ENCODE measurements around the gene ARL15.

DNA sequence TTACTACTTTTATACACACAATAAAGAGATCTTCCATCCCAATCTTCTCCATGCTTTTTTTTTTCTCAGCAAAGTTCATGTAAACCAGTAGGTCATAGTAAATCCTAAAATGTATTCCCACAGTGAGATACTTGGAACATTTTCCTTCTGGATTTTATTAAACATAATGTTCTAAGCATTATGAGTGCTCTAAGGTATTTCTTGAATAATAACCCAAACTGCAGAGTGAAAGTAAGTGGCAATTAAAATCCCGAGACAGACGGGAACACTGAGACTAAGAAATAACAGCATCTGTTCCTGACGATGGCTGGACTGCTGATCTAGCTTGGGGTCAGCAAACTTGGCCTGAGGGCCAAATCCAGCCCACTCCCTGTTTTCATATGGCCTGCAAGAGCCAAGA lies 359.8 kb downstream of the ARL15 start:
- TF ChIP-seq, protein P1, sequence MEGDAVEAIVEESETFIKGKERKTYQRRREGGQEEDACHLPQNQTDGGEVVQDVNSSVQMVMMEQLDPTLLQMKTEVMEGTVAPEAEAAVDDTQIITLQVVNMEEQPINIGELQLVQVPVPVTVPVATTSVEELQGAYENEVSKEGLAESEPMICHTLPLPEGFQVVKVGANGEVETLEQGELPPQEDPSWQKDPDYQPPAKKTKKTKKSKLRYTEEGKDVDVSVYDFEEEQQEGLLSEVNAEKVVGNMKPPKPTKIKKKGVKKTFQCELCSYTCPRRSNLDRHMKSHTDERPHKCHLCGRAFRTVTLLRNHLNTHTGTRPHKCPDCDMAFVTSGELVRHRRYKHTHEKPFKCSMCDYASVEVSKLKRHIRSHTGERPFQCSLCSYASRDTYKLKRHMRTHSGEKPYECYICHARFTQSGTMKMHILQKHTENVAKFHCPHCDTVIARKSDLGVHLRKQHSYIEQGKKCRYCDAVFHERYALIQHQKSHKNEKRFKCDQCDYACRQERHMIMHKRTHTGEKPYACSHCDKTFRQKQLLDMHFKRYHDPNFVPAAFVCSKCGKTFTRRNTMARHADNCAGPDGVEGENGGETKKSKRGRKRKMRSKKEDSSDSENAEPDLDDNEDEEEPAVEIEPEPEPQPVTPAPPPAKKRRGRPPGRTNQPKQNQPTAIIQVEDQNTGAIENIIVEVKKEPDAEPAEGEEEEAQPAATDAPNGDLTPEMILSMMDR (IDR thresholded peaks at IDR 0.05), result no peak
- TF ChIP-seq POLR2A (IDR thresholded peaks at IDR 0.05) (no peak), POLR2AphosphoS5 (IDR thresholded peaks at IDR 0.05) (no peak), EP300 (IDR thresholded peaks at IDR 0.05) (no peak)

Measured in upper lobe of left lung (tissue), 4 donors.